ENCODE data around the gene BLCAP. TPM values are rescaled to one million over a fixed set of nuclear protein-coding genes. Genes with fewer than 3 reads are reported as not detected.
A peak's percentile ranks its signal among the peaks of the same experiment; 100 is the strongest.
"Not testable (repeated sequence)": the region's sequence is repeated elsewhere in the genome, so short reads cannot be mapped to it uniquely, and the experiment has no call there.

BLCAP gene, protein sequence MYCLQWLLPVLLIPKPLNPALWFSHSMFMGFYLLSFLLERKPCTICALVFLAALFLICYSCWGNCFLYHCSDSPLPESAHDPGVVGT
- 100 to 1,000 TPM in 1 of 2 donors, 10 to 100 TPM in 1; 93.0 to 101 TPM for total RNA-seq

DNA sequence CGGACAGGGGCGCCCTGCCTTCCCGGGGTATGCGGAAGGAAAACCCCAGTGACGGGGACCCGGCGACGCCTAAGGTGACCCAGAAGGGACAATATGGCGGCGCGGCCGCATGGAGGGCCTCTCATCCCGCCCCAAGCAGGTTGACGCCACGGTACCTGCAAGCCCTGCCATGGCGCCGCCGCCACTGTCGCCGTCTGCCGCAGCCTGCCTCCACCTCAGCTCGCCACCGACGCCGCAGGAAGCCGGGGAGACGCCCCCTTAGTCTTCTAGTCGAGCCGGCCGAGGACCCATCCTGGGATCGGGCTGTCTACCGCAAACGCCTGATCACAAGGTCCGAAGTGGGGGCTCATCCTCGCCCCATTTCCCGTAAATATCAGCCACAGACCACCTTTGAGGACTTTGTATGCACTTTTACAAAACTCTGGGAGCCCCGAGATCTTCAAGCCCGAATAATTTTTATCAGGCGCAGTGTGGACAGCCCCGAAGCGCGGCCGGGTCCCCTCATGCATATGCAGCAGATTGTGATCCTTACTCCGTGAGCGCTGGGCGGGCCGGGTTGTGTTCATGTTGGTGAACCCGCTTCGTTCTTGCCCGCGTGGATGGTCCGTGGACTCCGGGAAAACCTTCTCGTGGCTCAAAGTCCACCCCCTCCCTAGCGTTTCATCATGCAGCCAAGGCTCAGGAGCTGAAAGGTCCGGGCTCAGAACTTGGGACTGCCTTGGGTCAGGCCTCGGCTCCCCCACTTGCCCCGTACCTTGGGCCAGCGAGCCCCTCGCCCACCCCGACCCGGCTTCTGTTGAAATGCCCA is at the start of gene BLCAP:
TSS of gene BLCAP (minus strand) at position 239 of the 808 bp plus-strand sequence. CDS start 8,702 bp downstream, outside the sequence.
- peak; percentile 85 for DNase-seq (ENCODE audit: low spot score)
- H3K27ac ChIP-seq, result peak within 1 kb of the TSS; percentile 93 to 97
- WGBS, result under 1% methylated on average over 60 of the region's 62 CpGs
- TF ChIP-seq POLR2A (IDR thresholded peaks at IDR 0.05) (peak; percentile 86), POLR2AphosphoS5 (IDR thresholded peaks at IDR 0.05) (peak; percentile 86)
- TF ChIP-seq, protein P1, sequence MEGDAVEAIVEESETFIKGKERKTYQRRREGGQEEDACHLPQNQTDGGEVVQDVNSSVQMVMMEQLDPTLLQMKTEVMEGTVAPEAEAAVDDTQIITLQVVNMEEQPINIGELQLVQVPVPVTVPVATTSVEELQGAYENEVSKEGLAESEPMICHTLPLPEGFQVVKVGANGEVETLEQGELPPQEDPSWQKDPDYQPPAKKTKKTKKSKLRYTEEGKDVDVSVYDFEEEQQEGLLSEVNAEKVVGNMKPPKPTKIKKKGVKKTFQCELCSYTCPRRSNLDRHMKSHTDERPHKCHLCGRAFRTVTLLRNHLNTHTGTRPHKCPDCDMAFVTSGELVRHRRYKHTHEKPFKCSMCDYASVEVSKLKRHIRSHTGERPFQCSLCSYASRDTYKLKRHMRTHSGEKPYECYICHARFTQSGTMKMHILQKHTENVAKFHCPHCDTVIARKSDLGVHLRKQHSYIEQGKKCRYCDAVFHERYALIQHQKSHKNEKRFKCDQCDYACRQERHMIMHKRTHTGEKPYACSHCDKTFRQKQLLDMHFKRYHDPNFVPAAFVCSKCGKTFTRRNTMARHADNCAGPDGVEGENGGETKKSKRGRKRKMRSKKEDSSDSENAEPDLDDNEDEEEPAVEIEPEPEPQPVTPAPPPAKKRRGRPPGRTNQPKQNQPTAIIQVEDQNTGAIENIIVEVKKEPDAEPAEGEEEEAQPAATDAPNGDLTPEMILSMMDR (IDR thresholded peaks at IDR 0.05), result no peak
- peak within 1 kb of the TSS; percentile 82 to 92 for H3K4me3 ChIP-seq
- H3K36me3 ChIP-seq, result no peaks in the 10 kb centered on the region
- peaks cover 5% of the 10 kb centered on the region for H3K4me1 ChIP-seq (replicated peaks)
- H3K27me3 ChIP-seq (replicated peaks; ENCODE audit: insufficient read depth), result no peaks in the 10 kb centered on the region
- intact Hi-C loops (cut with DNase I), result loop anchor here (5.0 kb wide), 2 partner anchors 131 to 246 kb away; no protein-coding TSS in a partner anchor
- no peaks in the 10 kb centered on the region for H3K9me3 ChIP-seq

DNA sequence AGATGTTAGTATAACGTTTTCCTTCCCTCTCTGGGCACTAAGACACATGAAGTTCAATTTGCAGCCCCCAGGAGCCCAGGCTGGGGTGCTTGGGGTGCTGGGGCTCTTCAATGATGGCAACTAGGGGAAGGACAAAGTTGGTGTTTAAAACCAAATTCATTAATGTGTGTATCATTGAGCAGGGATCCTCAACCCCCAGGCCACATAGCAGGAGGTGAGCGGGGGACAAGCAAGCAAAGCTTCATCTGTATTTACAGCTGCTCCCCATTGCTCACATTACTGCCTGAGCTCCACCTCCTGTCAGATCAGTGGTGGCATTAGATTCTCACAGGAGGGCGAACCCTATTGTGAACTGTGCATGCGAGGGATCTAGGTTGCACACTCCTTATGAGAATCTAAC is 49.8 kb upstream of the BLCAP start:
- H3K36me3 ChIP-seq; H3K4me1 ChIP-seq (replicated peaks); H3K4me3 ChIP-seq; DNase-seq (ENCODE audit: low spot score); H3K9me3 ChIP-seq; H3K27ac ChIP-seq; intact Hi-C loops (cut with DNase I); H3K27me3 ChIP-seq (replicated peaks; ENCODE audit: insufficient read depth): not testable (repeated sequence)
- WGBS, result 75% methylated on average over 4 of the region's 4 CpGs

DNA sequence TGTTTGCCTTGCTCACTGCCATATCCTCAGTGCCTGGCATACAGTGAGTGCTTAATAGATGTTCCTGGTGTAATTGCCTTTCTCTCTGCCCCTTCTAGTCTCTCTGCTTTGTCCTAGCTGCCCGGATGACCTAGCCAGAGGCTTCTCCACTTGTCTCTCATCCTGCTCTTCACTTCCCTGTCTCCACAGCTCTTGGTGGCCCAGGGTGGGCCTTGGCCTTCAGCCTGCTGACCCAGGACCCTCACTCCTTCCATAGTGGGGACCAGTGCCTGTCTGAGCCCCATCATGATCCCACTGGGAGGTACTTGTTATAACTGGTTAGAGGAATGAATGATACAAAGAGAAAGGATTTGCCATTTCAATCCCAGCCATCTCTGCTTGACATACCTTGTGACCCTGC is 49.2 kb upstream of the BLCAP start:
- Histone ChIP-seq H3K4me3 (no peak overlapping the region), H3K9me3 (no peaks in the 10 kb centered on the region), H3K36me3 (no peaks in the 10 kb centered on the region), H3K4me1 (replicated peaks) (no peaks in the 10 kb centered on the region), H3K27ac (no peak overlapping the region), H3K27me3 (replicated peaks; ENCODE audit: insufficient read depth) (peaks cover 2% of the 10 kb centered on the region)
- DNase-seq (ENCODE audit: low spot score), result no peak
- intact Hi-C loops (cut with DNase I), result no loop called here
- TF ChIP-seq POLR2A (IDR thresholded peaks at IDR 0.05) (no peak), POLR2AphosphoS5 (IDR thresholded peaks at IDR 0.05) (no peak)
- TF ChIP-seq, protein P1 (IDR thresholded peaks at IDR 0.05), result no peak
- 80% methylated on average over 1 of the region's 1 CpG for WGBS

DNA sequence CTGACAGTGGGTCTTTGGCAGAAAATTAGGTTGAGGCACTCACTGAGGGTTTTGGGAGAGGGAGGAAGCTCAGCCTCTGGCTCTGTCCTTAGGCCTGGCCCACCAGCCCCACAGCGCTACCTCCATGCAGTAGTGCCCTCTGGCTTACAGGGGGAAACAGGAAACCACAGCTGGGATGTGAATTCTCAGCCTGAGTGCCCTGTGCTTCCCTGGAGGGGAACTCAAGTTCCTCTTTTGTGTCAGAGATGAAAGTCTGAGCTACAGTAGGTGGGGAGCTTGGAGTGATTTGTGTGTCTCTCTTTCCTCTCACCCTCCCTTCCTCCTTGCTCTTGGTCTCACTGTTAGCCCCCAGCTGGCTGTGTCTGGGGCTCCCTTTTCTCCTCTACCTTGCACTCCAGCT is 48.2 kb upstream of the BLCAP start:
- no peaks in the 10 kb centered on the region for H3K4me1 ChIP-seq (replicated peaks)

DNA sequence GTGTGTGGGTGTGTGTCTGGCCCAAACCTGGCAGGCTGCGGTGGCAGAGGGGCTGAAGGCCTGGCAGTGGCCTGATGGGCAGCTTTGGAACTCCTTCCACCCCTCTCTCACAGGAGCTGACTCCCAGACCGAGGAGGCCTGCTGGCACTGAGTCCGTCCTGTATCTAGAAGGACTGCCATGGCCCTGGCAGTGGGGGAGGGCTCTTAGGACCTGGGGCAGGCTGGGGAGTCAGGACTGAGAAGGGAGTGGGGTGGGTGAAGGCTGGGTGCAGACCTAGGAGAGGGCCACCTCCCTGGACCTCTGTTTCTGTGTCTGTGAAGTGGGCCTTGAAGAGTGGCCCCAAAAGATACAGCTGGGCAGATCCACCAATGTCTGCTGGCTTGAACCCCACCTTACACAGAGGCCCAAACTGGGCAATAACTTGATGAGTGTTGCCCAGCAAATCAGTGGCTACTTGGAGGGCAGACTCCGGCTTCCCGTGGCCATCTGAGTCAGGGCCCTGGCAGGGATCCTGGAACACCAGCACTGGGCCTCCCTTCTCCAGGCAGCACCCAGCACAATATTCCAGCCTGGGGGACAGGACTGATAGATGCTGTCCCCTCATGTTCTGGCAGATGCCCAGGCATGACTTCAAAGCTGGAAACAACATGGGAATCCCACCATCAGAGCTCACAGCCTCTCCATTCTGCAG is 46.7 kb upstream of the BLCAP start:
- no peak overlapping the region for H3K27ac ChIP-seq
- no peaks in the 10 kb centered on the region for H3K9me3 ChIP-seq
- H3K27me3 ChIP-seq (replicated peaks; ENCODE audit: insufficient read depth), result no peaks in the 10 kb centered on the region
- no peaks in the 10 kb centered on the region for H3K4me1 ChIP-seq (replicated peaks)
- no peaks in the 10 kb centered on the region for H3K36me3 ChIP-seq
- 81% methylated on average over 5 of the region's 5 CpGs for WGBS
- DNase-seq (ENCODE audit: low spot score), result no peak
- TF ChIP-seq POLR2AphosphoS5 (IDR thresholded peaks at IDR 0.05), result no peak
- TF ChIP-seq, protein P1 (IDR thresholded peaks at IDR 0.05), result no peak
- TF ChIP-seq POLR2A (IDR thresholded peaks at IDR 0.05), result no peak
- intact Hi-C loops (cut with DNase I), result no loop called here
- H3K4me3 ChIP-seq, result no peak overlapping the region

More for the DNA sequence above, 48.2 kb upstream of the BLCAP start:
- Histone ChIP-seq H3K4me3 (no peak overlapping the region), H3K27ac (no peak overlapping the region), H3K9me3 (no peaks in the 10 kb centered on the region), H3K36me3 (no peaks in the 10 kb centered on the region), H3K27me3 (replicated peaks; ENCODE audit: insufficient read depth) (no peaks in the 10 kb centered on the region)
- WGBS, result 54% methylated on average over 1 of the region's 1 CpG
- intact Hi-C loops (cut with DNase I), result no loop called here
- TF ChIP-seq POLR2A (IDR thresholded peaks at IDR 0.05), result no peak
- TF ChIP-seq, protein P1 (IDR thresholded peaks at IDR 0.05), result no peak
- no peak for TF ChIP-seq POLR2AphosphoS5 (IDR thresholded peaks at IDR 0.05)
- DNase-seq (ENCODE audit: low spot score), result no peak
